HEK293T (cell line): ENCODE data around the gene RITA1.

Experiments used
- BHLHE40 ChIP-seq: fragments of 450-650 bp; IDR thresholded peaks from 2 replicates; pipeline ENCODE4 v1.6.1; 2016; ENCODE audit warnings: mild to moderate bottlenecking, moderate library complexity, borderline replicate concordance
- ELF4 ChIP-seq: fragments of 450-650 bp; IDR thresholded peaks from 2 replicates; pipeline ENCODE4 v1.6.1; 2017; ENCODE audit warnings: antibody characterized with exemption
- FOXA1 ChIP-seq: fragments of 450-650 bp; IDR thresholded peaks from 2 replicates; pipeline ENCODE4 v1.6.1; 2016; ENCODE audit warnings: mild to moderate bottlenecking
- FOXM1 ChIP-seq: fragments of 450-650 bp; IDR thresholded peaks from 2 replicates; pipeline ENCODE4 v1.6.1; 2017; ENCODE audit warnings: mild to moderate bottlenecking, borderline replicate concordance
- HDGF ChIP-seq: fragments of 450-650 bp; IDR thresholded peaks from 2 replicates; pipeline ENCODE4 v1.6.1; 2017; ENCODE audit warnings: antibody characterized with exemption, borderline replicate concordance
- L3MBTL2 ChIP-seq: fragments of 450-650 bp; conservative IDR thresholded peaks from 2 replicates; pipeline ENCODE4 v1.6.1; 2016; ENCODE audit warnings: mild to moderate bottlenecking
- LEF1 ChIP-seq: fragments of 450-650 bp; IDR thresholded peaks from 2 replicates; pipeline ENCODE4 v1.6.1; 2017; ENCODE audit warnings: mild to moderate bottlenecking, borderline replicate concordance
- NFRKB ChIP-seq: fragments of 450-650 bp; IDR thresholded peaks from 2 replicates; pipeline ENCODE4 v1.6.1; 2016; ENCODE audit warnings: mild to moderate bottlenecking, moderate library complexity
- SP1 ChIP-seq: fragments of 450-650 bp; IDR thresholded peaks from 2 replicates; pipeline ENCODE4 v1.6.1; 2017
- SUZ12 ChIP-seq: fragments of 450-650 bp; IDR thresholded peaks from 2 replicates; pipeline ENCODE4 v1.6.1; 2016; ENCODE audit warnings: mild to moderate bottlenecking
- ZNF384 ChIP-seq: fragments of 450-650 bp; IDR thresholded peaks from 2 replicates; pipeline ENCODE4 v1.6.1; 2016
- TF ChIP-seq, protein P1 (sequence below): fragments of 450-650 bp; IDR thresholded peaks from 2 replicates; pipeline ENCODE4 v1.6.1; 2016

- TF ChIP-seq LEF1 (no peak), L3MBTL2 (no peak), SUZ12 (no peak), ELF4 (no peak), NFRKB (no peak), BHLHE40 (no peak), FOXA1 (no peak), HDGF (no peak), SP1 (no peak), FOXM1 (no peak), ZNF384 (no peak)
- TF ChIP-seq, protein P1, sequence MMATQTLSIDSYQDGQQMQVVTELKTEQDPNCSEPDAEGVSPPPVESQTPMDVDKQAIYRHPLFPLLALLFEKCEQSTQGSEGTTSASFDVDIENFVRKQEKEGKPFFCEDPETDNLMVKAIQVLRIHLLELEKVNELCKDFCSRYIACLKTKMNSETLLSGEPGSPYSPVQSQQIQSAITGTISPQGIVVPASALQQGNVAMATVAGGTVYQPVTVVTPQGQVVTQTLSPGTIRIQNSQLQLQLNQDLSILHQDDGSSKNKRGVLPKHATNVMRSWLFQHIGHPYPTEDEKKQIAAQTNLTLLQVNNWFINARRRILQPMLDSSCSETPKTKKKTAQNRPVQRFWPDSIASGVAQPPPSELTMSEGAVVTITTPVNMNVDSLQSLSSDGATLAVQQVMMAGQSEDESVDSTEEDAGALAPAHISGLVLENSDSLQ, result no peak
Observed at GRCh38 chr12:113240395-113240794, 54.9 kb downstream of the RITA1 start.
